ENCODE data around the gene RPS6KA4.

Gene RPS6KA4

DNA sequence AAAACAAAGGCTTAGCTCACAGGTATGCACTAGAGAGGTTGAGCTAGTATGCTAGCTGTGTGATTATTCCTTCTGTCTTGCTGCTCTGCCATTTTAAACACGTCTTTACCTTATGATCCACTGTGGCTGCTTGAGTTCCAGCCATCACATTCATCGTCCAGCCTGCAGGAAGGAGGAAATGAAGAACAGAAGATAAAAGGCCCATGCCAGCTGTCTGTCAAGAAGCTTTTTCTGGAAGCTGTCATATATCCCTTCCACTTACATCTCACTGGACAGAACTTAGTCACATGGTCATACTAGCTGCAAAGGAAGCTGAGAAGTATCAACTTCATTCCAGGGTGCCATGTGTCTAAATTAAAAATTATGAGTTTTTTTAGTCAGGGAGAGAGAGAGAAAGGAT is 31.6 kb upstream of the RPS6KA4 start:
- no peak for DNase-seq (ENCODE audit: low spot score)

DNA sequence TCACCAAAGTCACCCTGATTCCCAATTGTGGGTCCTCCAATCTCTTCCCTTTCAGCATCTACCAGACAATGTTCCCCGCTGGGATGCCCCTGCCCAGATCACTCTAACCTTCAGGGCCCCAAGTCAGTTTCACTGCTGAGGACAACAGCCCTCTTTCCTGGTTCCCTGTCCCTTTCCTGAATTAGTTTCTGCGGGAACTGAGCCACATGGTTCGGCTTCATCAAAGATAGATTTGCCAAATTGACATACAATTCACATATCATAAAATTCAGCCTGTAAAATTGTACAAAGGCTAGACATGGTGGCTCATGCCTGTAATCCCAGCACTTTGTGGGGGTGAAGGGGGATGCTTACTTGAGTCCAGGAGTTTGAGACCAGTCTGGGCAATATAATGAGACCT is 31.0 kb upstream of the RPS6KA4 start:
- DNase-seq (ENCODE audit: low spot score): no peak

DNA sequence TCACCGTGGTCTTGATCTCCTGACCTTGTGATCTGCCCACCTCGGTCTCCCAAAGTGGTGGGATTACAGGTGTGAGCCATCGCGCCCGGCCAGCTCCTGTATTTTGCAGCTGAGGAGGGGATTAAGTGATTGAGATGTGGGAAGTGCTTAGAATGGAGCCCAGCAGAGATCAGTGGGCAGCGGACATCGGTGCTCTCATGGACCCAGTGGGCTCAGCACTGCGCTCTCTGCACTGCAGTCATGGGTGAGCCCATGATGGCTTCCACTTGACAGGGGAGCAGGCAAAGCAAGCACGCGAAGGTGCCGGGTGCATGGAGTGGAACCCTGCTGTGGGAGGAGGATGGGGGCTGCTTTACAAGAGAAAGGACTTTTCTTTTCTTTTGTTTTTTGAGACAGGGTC is 28.1 kb upstream of the RPS6KA4 start:
- no peak for DNase-seq (ENCODE audit: low spot score)

GRCh38 chr11:64331569-64332371 is 27.2 kb upstream of the RPS6KA4 start:
- DNase-seq (ENCODE audit: low spot score): peak; percentile 67

- DNase-seq (ENCODE audit: low spot score): no peak
Measured at GRCh38 chr11:64333556-64333955, 25.4 kb upstream of the RPS6KA4 start.

GRCh38 chr11:64334764-64335735 is 23.9 kb upstream of the RPS6KA4 start:
- DNase-seq (ENCODE audit: low spot score): no peak

- DNase-seq (ENCODE audit: low spot score): no peak
Measured at GRCh38 chr11:64337538-64338249, 21.3 kb upstream of the RPS6KA4 start.

GRCh38 chr11:64338716-64339115 is 20.2 kb upstream of the RPS6KA4 start:
- no peak for DNase-seq (ENCODE audit: low spot score)

- DNase-seq (ENCODE audit: low spot score): no peak
Measured at GRCh38 chr11:64339286-64339685, 19.7 kb upstream of the RPS6KA4 start.

GRCh38 chr11:64339754-64340408 is 19.1 kb upstream of the RPS6KA4 start, which contains the start of gene CCDC88B:
Gene CCDC88B (plus strand): TSS chr11:64340204. CDS start chr11:64340267, 63 bp downstream.
- DNase-seq (ENCODE audit: low spot score): peak; percentile 91

DNA sequence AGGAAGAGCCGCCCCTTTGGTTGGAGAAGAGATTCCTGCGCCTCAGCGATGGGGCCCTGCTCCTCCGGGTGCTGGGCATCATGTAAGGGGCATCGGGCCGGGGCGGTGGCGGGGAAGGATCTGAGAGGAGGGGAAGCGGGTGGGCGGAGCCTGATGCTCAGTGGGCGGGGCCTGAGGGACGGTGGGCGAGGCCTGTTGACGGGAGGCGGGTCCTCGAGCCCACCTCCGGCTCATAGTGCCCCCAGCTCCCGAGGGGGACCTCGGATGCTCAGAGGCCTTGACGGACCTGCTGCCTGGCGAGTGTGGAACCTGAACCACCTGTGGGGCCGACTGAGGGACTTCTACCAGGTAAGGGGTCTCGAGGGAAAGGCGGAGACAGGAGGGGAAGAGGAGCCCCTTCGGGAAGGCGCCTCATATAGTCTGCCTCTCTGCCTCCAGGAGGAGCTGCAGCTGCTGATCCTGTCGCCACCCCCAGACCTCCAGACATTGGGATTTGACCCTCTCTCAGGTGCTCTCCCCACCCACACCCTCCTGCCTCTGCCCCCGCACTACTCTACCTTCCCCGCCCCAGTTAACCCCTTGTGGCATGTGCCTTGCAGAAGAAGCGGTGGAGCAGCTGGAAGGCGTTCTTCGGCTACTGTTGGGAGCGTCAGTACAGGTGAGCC is 18.2 kb upstream of the RPS6KA4 start:
- DNase-seq (ENCODE audit: low spot score): peak; percentile 66

GRCh38 chr11:64341429-64341828 is 17.5 kb upstream of the RPS6KA4 start:
- DNase-seq (ENCODE audit: low spot score): no peak

- DNase-seq (ENCODE audit: low spot score): peak; percentile 85
Measured at GRCh38 chr11:64341851-64342791, 16.8 kb upstream of the RPS6KA4 start.

GRCh38 chr11:64342869-64343745 is 15.9 kb upstream of the RPS6KA4 start:
- DNase-seq (ENCODE audit: low spot score): no peak

DNA sequence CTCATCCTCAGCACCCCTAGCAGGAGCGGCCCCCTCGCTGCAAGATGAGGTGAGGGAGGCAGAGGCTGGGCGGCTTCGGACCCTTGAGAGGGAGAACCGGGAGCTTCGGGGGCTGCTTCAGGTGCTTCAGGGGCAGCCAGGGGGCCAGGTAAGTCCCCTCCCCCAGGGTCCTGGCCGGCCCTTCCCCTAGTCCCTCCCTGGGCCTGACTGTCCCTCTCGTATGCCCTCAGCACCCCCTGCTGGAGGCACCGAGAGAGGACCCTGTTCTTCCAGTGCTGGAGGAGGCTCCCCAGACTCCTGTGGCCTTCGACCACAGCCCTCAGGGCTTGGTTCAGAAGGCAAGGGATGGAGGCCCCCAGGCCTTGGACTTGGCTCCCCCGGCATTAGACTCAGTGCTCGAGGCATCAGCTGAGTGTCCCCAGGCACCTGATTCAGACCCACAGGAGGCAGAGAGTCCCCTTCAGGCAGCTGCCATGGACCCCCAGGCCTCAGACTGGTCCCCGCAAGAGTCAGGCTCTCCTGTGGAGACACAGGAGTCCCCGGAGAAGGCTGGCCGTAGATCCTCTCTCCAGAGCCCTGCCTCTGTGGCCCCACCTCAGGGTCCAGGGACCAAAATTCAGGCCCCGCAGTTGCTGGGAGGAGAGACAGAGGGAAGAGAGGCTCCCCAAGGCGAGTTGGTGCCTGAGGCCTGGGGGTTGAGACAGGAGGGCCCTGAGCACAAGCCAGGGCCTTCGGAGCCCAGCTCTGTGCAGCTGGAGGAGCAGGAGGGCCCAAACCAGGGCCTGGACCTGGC is 15.0 kb upstream of the RPS6KA4 start:
- no peak for DNase-seq (ENCODE audit: low spot score)

DNA sequence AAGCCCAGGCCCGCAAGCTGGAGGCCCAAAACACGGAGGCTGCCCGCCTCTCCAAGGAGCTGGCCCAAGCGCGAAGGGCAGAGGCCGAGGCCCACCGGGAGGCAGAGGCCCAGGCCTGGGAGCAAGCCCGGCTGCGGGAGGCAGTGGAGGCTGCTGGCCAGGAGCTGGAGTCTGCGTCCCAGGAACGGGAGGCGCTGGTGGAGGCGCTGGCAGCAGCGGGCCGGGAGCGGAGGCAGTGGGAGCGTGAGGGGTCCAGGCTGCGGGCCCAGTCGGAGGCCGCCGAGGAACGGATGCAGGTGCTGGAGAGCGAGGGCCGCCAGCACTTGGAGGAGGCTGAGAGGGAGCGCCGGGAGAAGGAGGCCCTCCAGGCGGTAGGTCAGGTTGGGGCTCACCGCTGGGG is 14.2 kb upstream of the RPS6KA4 start:
- DNase-seq (ENCODE audit: low spot score): no peak

GRCh38 chr11:64347193-64347867 is 11.6 kb upstream of the RPS6KA4 start:
- DNase-seq (ENCODE audit: low spot score): no peak

Data from CD4-positive, alpha-beta T cell treated with Interleukin-6 at 100 ng/mL for 8 hours (primary cell).